K562 (cell line): ENCODE data around the gene CMTM4. TPM values are rescaled to one million over a fixed set of nuclear protein-coding genes. Genes with fewer than 3 reads are reported as not detected.

Source experiments
- CLOCK ChIP-seq: fragments of 250-450 bp; sonication (Bioruptor Pico); IDR thresholded peaks from 2 replicates; pipeline ENCODE4 v1.4.0; 2020; ENCODE audit warnings: mild to moderate bottlenecking, moderate library complexity, borderline replicate concordance
- CREB3 ChIP-seq: fragments of 450-650 bp; conservative IDR thresholded peaks from 2 replicates; pipeline ENCODE4 v1.6.1; 2016; ENCODE audit warnings: missing genetic modification characterization, low read depth, mild to moderate bottlenecking, missing compliant biosample characterization, moderate library complexity
- E2F5 ChIP-seq: sonication (generic); formaldehyde crosslinking; IDR thresholded peaks from 2 replicates; pipeline ENCODE4 v1.8.0; 2022; ENCODE audit warnings: mild to moderate bottlenecking, missing genetic modification reagents
- FOXJ3 ChIP-seq: sonication (generic); formaldehyde crosslinking; IDR thresholded peaks from 2 replicates; pipeline ENCODE4 v1.4.0; 2020; ENCODE audit warnings: mild to moderate bottlenecking, missing genetic modification reagents
- IRF1 ChIP-seq: sonication (generic); formaldehyde crosslinking; IDR thresholded peaks from 2 replicates; pipeline ENCODE4 v1.8.0; 2022; ENCODE audit warnings: missing genetic modification reagents, mild to moderate bottlenecking, borderline replicate concordance
- JUN ChIP-seq, 2 experiments: sonication (generic) in 1 of 2; formaldehyde crosslinking in 1 of 2; IDR thresholded peaks; 2 replicates each; pipeline versions ENCODE4 v1.6.1 to v1.8.0; 2012 to 2022; ENCODE audit warnings: borderline replicate concordance in 2 of 2, mild to moderate bottlenecking in 2 of 2, improper control_type of control experiment in 1 of 2, low read depth in 1 of 2, low read length in 1 of 2, missing genetic modification reagents in 1 of 2
- MBD1 ChIP-seq: fragments of 250-450 bp; sonication (Bioruptor Pico); IDR thresholded peaks from 2 replicates; pipeline ENCODE4 v1.8.0; 2022; ENCODE audit warnings: inconsistent platforms
- MEF2D ChIP-seq: conservative IDR thresholded peaks from 2 replicates; pipeline ENCODE4 v1.6.1; 2016; ENCODE audit warnings: low read depth, missing genetic modification characterization, missing compliant biosample characterization
- MTA3 ChIP-seq: fragments of 450-650 bp; formaldehyde crosslinking; IDR thresholded peaks from 2 replicates; pipeline ENCODE4 v1.6.1; 2017; ENCODE audit warnings: mild to moderate bottlenecking, borderline replicate concordance
- PCBP2 ChIP-seq: fragments of 200-400 bp; formaldehyde crosslinking; IDR thresholded peaks from 2 replicates; pipeline ENCODE4 v1.6.1; 2018; ENCODE audit warnings: low read length, low read depth, mild to moderate bottlenecking, moderate library complexity; ENCODE audit not compliant: poor library complexity, severe bottlenecking
- SMARCA5 ChIP-seq: fragments of 450-650 bp; IDR thresholded peaks from 2 replicates; pipeline ENCODE4 v1.6.1; 2016
- SRF ChIP-seq, 2 experiments: fragments of 250-450, 450-650 bp in 1 of 2; sonication (Bioruptor Pico) in 1 of 2; sonication (generic) in 1 of 2; formaldehyde crosslinking; IDR thresholded peaks; 2 replicates each; pipeline versions ENCODE4 v1.5.0 to v1.5.1; 2020 to 2022; ENCODE audit warnings: mild to moderate bottlenecking in 1 of 2, missing genetic modification reagents in 1 of 2
- TARDBP ChIP-seq: fragments of 450-650 bp; IDR thresholded peaks from 2 replicates; pipeline ENCODE4 v1.6.1; 2016
- TBL1XR1 ChIP-seq, 2 experiments: IDR thresholded peaks; 2 replicates each; pipeline ENCODE4 v1.6.1; 2012; ENCODE audit warnings: improper control_type of control experiment in 2 of 2, low read length in 2 of 2, mild to moderate bottlenecking in 1 of 2
- ZFP36 ChIP-seq: fragments of 150-350 bp; IDR thresholded peaks from 2 replicates; pipeline ENCODE4 v1.6.1; 2018; ENCODE audit warnings: low read length, low read depth; ENCODE audit not compliant: partially characterized antibody
- ZNF436 ChIP-seq: fragments of 250-450, 450-650 bp; sonication (Bioruptor Pico); formaldehyde crosslinking; IDR thresholded peaks from 2 replicates; pipeline ENCODE4 v1.7.0; 2020; ENCODE audit warnings: mild to moderate bottlenecking
- ZNF77 ChIP-seq: fragments of 250-450 bp; sonication (Bioruptor Pico); IDR thresholded peaks from 2 replicates; pipeline ENCODE4 v1.5.0; 2020
- ZZZ3 ChIP-seq: fragments of 450-650 bp; IDR thresholded peaks from 2 replicates; pipeline ENCODE4 v1.6.1; 2016; ENCODE audit warnings: antibody characterized with exemption, mild to moderate bottlenecking, moderate library complexity
- polyA plus RNA-seq, 8 experiments: library from polyadenylated mRNA; depleted of rRNA in 4 of 8; stranded (reverse) in 5 of 8; unstranded in 3 of 8; fragments of >200 nt; fragmentation: Nextera tagmentation in 2 of 8; fragmentation: Illumina TruSeq in 1 of 8; extraction: Ambion mirVana in 2 of 8; extraction: Trizol in 1 of 8; gene quantifications; 2 replicates each; pipeline versions ENCODE4 v1.2.1 to v1.2.3, GENCODE V29; 2011 to 2014; ENCODE audit warnings: inconsistent platforms in 1 of 8, missing spikeins in 1 of 8
- total RNA-seq, 7 experiments: library from RNA; depleted of rRNA in 6 of 7; stranded (reverse); fragments of >200 nt in 6 of 7; fragmentation: Illumina TruSeq in 2 of 7; extraction: Trizol in 2 of 7; gene quantifications; 2 replicates each; pipeline versions ENCODE4 v1.2.1 to v1.2.3, GENCODE V29; 2011 to 2021; ENCODE audit warnings: low replicate concordance in 1 of 7

Gene CMTM4
- total and polyA plus RNA-seq, 9 of the 15 experiments (the other 6 are each of a cell fraction or from before 2014, with no cell fraction given): 2.0 to 21.3 (median 12.5) TPM

- TF ChIP-seq CLOCK (no peak), SMARCA5 (no peak), ZFP36 (no peak), IRF1 (no peak), E2F5 (CRISPR knock-in tag) (no peak), SRF (CRISPR knock-in tag; IDR thresholded peaks at IDR 0.05) (no peak), PCBP2 (no peak), CREB3 (tag) (no peak), ZNF436 (CRISPR knock-in tag) (no peak), JUN (IDR thresholded peaks at IDR 0.05; ENCODE audit: borderline replicate concordance, low read depth, low read length) (no peak), JUN (CRISPR knock-in tag; IDR thresholded peaks at IDR 0.05; ENCODE audit: borderline replicate concordance) (no peak), TBL1XR1 (IDR thresholded peaks at IDR 0.05; ENCODE audit: low read length in 2 of 2) (peak in 1 of 2 experiments; percentile 12; a peak in 1 of 4 replicates), MEF2D (tag) (no peak), ZZZ3 (no peak), ZNF77 (no peak), TARDBP (no peak), MBD1 (CRISPR knock-in tag) (no peak), FOXJ3 (CRISPR knock-in tag) (no peak), MTA3 (peak; percentile 85; the same call in 1 of the 2 replicates)
Observed at GRCh38 chr16:66660422-66661209, 35.9 kb downstream of the CMTM4 start (continued).
